GM21723 (cell line): Measurements from ENCODE around the gene MAP2K5.

Experiments used
- ATAC-seq: cut with Tn5 transposase; IDR thresholded peaks from one replicate; pipeline ENCODE4 v1.9.1; 2021; ENCODE audit warnings: mild to moderate bottlenecking, moderate library complexity; ENCODE audit not compliant: unreplicated experiment

Gene MAP2K5

GRCh38 chr15:67850336-67850735 lies 307.8 kb downstream of the MAP2K5 start:
- ATAC-seq: no peak

GRCh38 chr15:67850994-67851571 lies 308.6 kb downstream of the MAP2K5 start:
- ATAC-seq: no peak

- no peak for ATAC-seq
These were observed 309.9 kb downstream of the MAP2K5 start for GRCh38 chr15:67852418-67852817.

GRCh38 chr15:67853454-67853853 lies 311.0 kb downstream of the MAP2K5 start:
- ATAC-seq: no peak

- no peak for ATAC-seq
These were observed 311.9 kb downstream of the MAP2K5 start for GRCh38 chr15:67854358-67854757.

- no peak for ATAC-seq
These were observed 313.3 kb downstream of the MAP2K5 start for GRCh38 chr15:67855842-67856241.
